HG02798 (cell line): ENCODE data around the gene CSDE1.

Experiments
- ATAC-seq: cut with Tn5 transposase; IDR thresholded peaks from one replicate; pipeline ENCODE4 v1.9.1; 2021; ENCODE audit warnings: mild to moderate bottlenecking; ENCODE audit not compliant: unreplicated experiment, poor library complexity

The CSDE1 gene

DNA sequence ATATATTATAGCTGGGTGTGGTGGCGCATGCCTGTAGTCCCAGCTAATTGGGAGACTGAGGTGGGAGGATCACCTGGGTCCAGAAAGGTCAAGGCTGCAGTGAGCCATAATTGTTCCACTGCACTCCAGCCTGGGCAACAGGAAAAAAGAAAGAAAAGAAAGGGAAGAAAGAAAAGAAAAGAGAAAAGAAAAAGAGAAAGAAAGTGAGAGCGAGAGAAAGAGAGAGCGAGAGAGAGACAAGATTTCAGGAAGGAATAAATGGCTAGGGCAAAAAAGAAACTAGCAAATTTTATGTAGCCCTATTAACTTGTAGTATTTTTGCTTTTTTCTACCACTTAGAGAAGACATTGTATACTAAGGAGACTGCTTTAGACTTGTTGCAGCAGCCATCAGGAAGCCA lies 47.4 kb downstream of the CSDE1 start:
- ATAC-seq: no peak

DNA sequence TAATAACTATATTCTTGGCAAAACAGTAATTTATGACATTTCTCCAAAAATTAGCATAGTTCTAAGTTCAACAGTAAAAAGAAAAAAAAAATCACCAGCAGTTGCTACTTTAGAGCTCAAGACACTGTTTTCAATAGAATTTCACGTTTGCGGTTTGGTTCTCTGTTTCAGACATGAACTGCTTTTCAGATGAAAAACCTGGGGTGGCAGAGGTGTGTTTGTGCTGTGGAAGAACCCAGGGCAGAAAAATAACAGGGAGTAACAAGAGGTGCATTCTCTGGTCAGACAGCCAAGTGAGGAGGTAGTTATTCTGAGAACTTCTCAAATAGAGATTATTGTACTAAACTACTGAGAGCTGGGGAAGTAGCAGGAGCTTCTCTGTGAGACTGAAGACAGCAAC lies 50.2 kb downstream of the CSDE1 start:
- no peak for ATAC-seq

DNA sequence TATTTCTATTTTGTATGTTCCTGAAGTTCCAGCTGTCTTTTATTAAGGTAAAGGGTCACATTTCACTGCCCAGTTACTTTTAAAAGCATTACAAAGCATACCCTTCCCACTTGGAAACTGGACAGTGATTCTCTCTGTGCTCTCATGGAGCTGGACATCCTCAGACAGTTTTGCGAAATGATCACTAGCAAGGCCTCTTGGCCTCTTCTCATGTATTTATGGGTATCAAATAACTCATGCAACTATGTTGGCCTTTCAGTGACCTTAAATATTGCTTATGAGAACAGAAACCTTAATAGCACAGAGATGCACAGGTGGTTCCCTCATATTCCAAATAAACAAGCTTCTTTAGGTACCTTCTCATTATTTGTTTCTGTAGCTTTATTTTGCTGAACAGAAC lies 54.5 kb downstream of the CSDE1 start:
- peak; percentile 53 for ATAC-seq

DNA sequence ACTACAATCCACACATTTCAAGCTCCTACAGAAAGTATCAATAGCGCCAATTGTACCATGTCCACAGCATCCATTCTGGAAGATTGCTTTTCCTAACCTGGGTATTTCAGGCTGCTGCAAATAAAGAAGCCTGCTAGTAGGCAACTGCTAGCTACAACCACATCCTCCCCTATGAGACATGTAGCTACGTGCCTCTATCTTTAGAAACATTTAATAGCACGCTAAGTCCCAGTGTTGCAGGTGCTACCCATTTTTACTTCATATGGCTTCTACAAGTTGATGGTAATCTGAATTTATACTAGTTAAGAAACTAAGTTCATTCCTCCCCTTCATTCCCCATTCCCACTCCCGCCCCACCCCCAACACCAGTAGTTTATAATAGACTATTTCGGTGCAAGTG lies 55.0 kb downstream of the CSDE1 start:
- ATAC-seq: no peak

DNA sequence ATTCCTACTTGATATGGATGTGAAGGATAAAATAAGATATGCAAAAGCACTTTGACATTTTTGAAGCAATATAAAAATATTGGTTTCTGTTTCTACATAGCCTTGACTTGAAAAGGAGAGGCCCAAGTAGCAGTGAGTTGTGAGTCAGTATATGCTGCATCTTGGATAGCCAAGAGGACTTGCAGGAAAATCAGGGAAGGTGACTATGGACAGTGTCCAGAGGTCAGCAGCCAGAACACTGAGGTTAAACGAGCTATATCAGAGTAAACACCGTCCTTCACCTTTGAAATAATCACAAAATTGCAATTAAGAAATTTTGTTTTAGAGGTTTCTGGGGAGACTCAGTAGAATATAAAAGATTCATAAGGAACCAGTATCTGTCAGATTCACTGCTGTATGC lies 55.9 kb downstream of the CSDE1 start:
- no peak for ATAC-seq

DNA sequence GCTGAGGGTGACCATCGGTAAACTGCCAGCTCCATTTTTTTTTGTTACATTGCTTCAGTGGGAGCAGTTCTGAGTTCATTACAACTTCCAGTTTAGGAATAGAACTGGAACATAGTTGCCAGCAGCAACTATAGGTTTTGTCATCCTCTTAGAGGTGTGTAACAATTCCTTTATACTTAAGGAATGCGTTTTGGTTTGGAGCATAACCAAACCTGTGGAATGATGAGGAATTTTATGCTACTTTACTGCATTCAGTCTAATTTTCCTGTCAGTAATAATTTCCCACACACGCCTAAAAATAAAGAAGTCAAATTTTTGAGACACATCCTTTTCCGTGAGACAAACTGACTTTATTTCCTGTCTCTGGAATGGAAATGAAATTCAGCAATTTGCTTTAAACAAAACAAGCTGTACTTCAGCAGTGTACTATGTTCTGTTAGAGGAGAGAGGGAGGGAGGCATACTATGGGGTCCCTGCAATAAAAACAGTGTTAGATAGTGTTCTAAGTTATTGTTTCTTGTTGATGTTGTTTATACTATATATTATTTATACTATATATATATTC lies 57.7 kb downstream of the CSDE1 start:
- no peak for ATAC-seq

DNA sequence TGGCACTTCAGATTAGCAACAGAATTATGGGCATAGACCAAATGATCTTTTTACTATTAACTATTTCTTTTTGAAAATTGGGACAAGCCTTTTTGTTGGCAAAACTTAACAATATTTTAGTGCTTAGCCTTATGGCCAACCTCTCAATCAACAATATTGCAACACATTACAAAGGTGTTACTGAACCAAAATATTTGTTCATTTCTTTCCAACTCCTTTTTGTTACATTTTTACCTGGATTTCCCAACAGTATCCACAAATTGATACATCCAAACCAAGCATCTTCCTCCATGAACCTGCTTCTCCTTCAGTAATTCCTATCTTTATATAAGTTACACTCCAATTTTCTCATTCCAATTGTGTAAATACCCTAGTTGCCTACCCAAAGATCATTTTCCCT lies 61.0 kb downstream of the CSDE1 start:
- no peak for ATAC-seq

DNA sequence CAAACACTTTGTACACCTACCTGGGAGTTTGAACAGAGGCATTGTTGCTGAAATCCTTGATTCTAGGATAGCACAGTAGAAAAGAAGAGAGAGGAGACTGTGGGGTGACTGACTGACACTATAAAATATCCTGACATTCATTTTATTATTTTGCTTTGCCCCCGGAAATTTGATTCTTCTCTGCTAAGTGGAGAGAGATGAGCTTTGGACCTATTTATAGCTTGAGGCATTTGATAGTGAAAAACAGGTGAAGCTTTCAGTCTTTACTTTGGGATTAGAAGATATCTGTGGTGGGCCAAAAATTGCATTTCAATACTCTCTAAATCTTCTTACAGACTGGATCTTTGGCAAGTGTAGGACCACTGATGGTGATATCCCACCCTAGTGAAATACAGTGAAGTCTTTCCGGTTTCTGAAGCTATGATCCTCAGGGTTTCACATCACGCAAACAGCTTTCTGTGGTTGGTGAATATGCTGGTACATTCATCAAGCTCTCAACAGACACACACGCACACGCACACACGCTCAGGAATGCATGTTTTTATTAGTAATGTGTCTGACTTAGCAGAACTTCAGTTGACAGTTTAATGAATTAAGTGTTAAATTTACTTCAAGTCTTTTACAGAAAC lies 62.2 kb downstream of the CSDE1 start, which contains the start of gene AMPD1:
TSS of gene AMPD1 (minus strand) at position 117 of the 629 bp plus-strand sequence. CDS start at position 42, 75 bp downstream.
- no peak for ATAC-seq

DNA sequence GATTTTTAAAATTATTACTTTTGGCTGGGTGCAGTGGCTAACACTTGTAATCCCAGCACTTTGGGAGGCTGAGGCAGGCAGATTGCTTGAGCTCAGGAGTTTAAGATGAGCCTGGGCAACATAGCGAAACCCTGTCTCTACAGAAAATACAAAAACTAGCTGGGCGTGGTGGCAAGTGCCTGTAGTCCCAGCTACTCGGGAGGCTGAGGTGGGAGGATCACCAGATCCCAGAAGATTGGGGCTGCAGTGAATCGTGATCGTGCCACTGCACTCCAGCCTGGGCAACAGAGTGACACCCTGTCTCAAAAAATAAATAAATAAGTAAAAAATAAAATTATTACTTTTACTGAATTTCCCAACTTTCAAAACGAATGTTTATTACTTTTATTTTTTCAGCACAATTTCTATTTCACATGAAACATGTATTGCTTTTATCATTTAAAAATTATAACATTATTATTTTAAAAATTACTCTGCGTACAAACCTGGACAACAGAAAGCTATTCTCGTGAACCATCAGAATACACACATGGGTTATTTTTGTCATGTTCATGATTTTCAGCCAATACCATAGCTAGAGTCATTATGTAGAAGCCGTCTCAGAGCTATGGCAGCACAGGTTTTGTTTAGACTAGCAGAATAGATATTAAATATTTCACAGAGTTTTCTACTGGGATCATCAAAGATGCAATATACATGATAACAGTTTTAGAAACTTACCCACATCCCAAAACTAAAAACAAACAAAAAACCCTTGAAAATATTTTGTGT lies 63.1 kb downstream of the CSDE1 start:
- ATAC-seq: no peak

DNA sequence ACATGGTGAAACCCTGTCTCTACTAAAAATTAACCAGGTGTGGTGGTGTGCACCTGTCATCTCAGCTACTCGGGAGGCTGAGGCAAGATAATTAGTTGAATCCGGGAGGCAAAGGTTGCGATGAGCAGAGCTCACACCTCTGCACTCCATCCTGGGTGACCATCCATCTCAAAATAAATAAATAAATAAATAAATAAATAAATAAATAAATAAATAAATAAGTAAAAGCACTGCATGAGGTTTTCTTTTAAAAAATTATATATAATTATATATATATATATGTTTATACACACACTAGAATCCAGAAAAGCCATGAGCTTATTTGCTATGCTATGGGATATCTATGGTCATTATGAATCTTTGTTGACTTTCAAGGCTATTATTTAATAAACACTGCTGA lies 64.8 kb downstream of the CSDE1 start:
- no peak for ATAC-seq

DNA sequence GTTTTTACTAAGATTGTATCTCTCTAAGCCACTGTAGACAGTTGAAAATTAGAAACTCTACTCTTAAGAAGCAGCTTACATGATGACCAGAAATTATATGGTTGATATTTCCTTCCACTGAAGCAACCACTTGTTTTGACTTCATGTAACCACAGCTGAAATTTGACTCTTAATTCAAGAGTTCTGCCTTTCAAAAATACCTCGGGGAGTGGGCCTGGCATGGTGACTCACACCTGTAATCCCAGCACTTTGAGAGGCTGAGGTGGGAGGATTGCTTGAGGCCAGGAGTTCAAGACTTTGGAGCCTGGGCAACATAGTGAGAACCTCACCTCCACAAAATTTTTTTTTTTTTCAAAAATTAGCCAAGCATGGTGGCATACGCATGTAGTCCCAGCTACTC lies 66.7 kb downstream of the CSDE1 start:
- no peak for ATAC-seq

DNA sequence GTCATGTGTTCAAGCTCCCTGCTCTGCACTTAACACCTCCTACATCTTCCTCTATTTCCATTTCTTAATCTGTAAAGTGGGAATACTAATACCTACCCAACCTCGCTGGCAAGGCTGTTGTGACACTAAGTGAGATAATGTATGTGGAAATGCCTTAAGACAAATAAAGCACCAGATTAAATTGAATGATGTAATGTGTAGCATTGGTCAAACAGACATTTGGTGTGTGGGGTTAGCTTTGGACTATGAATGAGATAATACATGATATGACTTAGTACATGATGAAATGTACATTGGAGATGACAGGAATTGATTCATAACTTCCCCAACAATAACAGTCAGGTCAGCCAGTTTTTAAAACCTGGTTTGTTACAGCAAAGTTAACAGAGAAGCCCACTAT lies 67.6 kb downstream of the CSDE1 start:
- ATAC-seq: no peak

DNA sequence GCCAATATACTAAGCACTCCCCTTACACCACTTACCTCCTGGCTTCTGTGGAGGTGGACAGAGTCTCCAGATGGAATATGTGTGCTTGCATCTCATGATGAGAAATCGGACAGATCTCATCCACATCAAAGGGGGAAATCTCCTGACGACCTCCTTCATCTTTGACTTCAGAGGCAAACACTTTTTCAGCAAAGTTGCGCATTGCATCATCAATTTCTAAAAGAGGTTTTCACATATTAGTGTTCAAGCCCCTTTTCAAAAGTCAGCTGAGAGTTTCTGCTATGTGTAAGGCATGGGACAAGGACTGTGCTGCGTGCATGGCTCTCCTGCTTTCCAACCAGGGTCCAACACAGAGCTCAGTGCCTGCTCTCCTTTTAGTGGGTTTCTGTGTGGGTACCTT lies 69.3 kb downstream of the CSDE1 start:
- ATAC-seq: no peak

DNA sequence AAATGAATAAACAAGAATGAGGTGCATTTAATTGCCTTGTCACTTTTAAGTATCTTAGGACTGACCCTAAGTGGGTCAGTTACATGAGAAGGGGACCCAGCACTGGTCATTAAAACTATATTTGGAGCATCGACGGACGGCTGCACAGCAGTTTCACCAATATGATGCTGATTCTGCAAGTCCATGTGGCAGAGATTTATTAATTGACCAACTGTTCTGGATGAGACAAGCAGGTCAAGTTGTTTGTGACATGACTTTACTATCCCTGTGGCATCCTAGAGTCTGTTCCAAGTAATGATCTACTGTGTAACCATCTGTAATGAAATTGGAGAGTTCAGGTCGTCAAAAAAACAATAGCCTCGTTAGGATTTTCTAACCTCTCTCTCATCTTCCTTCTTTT lies 71.9 kb downstream of the CSDE1 start:
- ATAC-seq: no peak

DNA sequence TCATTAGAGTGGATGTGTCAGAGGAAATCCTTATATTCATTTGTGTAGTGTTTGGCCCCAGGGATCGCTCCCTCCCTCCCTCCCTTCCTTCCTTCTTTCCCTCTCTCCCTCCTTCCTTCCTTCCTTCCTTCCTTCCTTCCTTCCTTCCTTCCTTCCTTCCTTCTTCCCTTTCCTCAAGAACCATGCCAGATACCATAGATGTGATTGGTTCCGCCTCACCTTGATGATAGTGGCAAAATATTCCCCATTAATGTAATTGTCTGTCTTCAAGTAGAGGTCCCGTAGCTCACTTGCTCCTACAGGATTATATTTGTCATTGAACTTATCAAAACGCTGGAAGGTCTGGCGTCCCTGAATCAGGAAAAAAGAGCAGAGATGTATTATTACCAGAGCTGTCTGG lies 80.1 kb downstream of the CSDE1 start:
- ATAC-seq: no peak

DNA sequence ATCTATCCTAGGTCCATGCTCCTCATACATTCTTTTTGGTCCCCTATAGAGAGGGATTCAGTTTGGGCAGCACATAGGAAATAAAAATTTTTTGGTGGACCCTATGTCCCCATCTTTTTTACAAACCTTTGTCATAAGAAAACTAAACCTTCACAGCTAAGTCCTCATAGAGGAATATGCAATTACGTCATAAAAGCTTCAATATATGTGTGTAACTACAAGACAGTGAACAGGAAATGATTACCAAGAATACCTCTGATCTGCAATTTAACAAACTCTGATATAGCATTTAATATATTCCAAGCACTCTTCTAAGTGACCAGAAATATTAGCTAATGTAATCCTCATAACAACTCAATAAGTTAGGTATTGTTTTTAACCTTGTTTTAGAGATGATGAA lies 81.7 kb downstream of the CSDE1 start:
- ATAC-seq: no peak

DNA sequence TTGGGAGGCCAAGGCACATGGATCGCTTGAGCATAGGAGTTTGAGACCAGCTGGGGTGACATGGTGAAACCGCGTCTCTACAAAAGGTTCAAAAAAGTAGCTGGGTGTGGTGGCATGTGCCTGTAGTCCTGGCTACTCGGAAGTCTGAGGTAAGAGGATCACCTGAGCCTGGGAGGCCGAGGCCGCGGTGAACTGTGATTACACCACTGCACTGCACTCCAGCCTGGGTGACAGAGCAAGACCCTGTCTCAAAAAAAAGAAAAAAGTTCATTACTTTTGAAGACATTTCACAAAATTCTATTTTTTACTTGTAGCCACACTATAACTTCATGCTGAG lies 85.9 kb downstream of the CSDE1 start:
- no peak for ATAC-seq

DNA sequence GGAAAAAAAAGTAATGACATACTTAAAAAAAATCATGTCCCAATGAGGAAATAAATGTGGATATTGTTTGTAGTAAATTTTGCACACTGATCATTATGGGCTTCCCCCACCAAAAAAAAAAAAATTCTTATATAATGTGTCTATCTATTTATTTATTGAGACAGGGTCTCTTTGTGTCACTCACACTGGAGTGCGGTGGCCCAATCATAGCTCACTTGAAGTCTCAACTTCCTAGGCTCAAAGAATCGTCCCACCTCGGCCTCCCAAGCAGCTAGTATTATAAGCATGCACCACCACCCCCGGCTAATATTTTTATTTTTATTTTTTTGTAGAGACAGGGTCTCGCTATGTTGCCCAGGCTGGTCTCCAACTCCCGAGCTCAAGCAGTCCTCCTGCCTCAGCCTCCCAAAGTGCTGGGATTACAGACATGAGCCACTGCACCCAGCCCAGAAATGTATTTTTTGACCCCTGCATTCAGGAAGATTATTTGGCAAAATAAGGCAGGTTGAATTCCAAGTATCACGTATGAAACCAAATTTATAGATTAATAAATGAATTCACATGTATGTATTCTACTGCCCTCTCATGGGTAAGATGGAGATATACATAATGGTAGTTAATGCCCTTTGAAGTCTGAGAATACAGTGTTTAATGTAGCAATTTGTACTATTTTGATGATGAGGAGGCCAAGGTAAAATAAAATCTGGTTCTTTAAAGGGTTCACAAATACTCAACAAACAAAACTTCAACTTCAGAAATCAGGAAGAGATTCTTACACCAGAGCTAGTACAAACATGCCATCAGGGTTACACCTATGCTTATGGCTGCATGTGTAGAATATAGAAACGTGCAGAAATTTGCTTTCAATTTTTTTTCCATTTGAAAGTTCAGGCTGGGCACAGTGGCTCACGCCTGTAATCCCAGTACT lies 86.5 kb downstream of the CSDE1 start:
- ATAC-seq: no peak

DNA sequence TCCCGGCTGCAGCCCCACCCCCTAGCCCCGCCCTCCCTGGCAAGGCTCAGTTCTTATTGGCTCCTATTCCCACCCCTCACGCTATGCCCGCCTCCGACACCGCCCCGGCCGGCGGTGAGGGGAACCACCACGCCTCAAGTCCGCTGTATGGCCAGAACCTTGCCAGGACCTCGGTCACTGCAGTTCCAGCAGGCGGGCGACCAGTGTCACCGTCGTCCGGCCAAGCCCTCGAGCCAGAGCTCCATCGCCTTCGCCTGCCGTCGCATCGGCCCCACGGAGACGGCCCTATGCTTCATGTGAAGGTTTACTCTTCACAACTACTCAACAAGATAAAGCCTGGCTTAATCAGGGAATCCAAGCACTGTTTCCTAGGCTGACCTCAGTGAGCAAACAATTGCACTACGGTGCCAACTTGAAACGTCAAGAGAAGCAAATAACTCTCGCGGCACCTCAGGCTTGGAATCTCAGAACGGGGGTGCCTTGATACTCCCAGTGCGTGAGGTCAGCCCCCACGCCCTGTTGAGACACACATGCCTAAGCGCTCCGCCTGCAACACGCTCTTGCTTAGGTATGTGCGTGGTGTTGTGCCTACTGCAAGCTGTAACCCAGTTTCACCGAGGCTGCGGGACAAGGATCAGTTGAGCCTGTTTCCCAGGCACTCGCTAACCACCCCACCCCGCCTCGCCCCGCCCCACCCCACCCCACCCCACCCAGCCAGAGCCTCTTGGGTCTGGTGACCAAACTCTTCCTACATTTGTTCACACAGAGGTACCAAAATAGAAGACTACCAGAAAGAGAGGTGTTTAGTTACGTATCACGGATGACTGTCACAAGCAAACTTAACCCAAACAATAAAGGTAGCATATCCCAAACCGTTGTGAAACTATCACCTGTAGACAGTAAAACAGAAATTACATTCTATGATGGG lies 87.4 kb downstream of the CSDE1 start:
- ATAC-seq: peak; percentile 99

DNA sequence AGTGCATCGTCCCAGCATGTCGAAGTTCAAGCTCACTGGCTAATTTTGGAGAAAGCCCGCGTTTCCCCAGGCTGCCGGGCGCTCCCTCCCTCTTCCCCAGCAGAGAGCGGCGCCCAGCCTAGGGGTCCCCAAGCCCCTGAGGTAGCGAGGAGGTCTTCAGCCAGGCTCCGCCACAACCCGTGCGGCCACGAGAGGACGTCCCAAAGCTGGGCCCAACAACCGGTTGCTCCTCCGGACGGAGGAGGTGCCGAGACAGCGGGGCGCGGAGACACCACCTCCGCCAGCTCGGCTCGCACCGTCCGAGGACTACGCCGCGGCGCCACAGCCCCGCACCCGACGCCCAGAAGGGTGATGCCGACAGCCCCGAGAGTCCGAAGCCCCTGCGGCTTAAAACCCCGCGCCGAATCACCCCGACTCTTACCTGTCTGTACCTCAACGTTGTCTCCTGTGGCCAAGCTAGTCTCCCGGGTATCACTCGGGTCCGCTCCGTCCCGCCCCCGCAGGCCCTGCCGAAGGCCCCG lies 88.2 kb downstream of the CSDE1 start, which contains the start of gene DENND2C:
TSS of gene DENND2C (minus strand) at position 488 of the 521 bp plus-strand sequence. CDS start 44,065 bp downstream, outside the sequence.
- ATAC-seq: peak; percentile 63
